Measurements from ENCODE around the gene JMJD4. TPM values are rescaled to one million over a fixed set of nuclear protein-coding genes. Genes with fewer than 3 reads are reported as not detected.

JMJD4 gene
- total RNA-seq, 1 donor from 2014 or later = 18.2 TPM

- H3K27me3 Mint-ChIP-seq (ENCODE audit: unreplicated experiment) = peaks cover 3% of the 10 kb centered on the region
- peaks cover 3% of the 10 kb centered on the region for H3K36me3 Mint-ChIP-seq (ENCODE audit: unreplicated experiment)
- DNase-seq (ENCODE audit: extremely low spot score, unreplicated experiment) = no peak
- no peak overlapping the region for H3K4me3 Mint-ChIP-seq (ENCODE audit: unreplicated experiment)
- H3K9me3 Mint-ChIP-seq (ENCODE audit: unreplicated experiment) = no peaks in the 10 kb centered on the region
- no peak overlapping the region for H3K27ac Mint-ChIP-seq (ENCODE audit: unreplicated experiment)
- H3K4me1 Mint-ChIP-seq (ENCODE audit: unreplicated experiment) = peaks cover 33% of the 10 kb centered on the region
- TF ChIP-seq, protein P1, sequence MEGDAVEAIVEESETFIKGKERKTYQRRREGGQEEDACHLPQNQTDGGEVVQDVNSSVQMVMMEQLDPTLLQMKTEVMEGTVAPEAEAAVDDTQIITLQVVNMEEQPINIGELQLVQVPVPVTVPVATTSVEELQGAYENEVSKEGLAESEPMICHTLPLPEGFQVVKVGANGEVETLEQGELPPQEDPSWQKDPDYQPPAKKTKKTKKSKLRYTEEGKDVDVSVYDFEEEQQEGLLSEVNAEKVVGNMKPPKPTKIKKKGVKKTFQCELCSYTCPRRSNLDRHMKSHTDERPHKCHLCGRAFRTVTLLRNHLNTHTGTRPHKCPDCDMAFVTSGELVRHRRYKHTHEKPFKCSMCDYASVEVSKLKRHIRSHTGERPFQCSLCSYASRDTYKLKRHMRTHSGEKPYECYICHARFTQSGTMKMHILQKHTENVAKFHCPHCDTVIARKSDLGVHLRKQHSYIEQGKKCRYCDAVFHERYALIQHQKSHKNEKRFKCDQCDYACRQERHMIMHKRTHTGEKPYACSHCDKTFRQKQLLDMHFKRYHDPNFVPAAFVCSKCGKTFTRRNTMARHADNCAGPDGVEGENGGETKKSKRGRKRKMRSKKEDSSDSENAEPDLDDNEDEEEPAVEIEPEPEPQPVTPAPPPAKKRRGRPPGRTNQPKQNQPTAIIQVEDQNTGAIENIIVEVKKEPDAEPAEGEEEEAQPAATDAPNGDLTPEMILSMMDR (IDR thresholded peaks at IDR 0.05) = no peak
These were observed 3.2 kb downstream of the JMJD4 start for GRCh38 chr1:227731696-227732585.

- H3K27me3 Mint-ChIP-seq (ENCODE audit: unreplicated experiment) = peaks cover 8% of the 10 kb centered on the region
- H3K4me1 Mint-ChIP-seq (ENCODE audit: unreplicated experiment) = peaks cover 31% of the 10 kb centered on the region
- no peaks in the 10 kb centered on the region for H3K9me3 Mint-ChIP-seq (ENCODE audit: unreplicated experiment)
- TF ChIP-seq, protein P1 (IDR thresholded peaks at IDR 0.05) = no peak
- no peak overlapping the region for H3K27ac Mint-ChIP-seq (ENCODE audit: unreplicated experiment)
- H3K4me3 Mint-ChIP-seq (ENCODE audit: unreplicated experiment) = no peak overlapping the region
- DNase-seq (ENCODE audit: extremely low spot score, unreplicated experiment) = no peak
- H3K36me3 Mint-ChIP-seq (ENCODE audit: unreplicated experiment) = peaks cover 3% of the 10 kb centered on the region
These were observed 3.8 kb downstream of the JMJD4 start for GRCh38 chr1:227731241-227731677.

GRCh38 chr1:227730630-227731151 lies 4.4 kb downstream of the JMJD4 start:
- Mint-ChIP-seq H3K9me3 (ENCODE audit: unreplicated experiment) (no peaks in the 10 kb centered on the region), H3K4me3 (ENCODE audit: unreplicated experiment) (no peak overlapping the region)

GRCh38 chr1:227729881-227730629 lies 5.0 kb downstream of the JMJD4 start:
- TF ChIP-seq, protein P1 (IDR thresholded peaks at IDR 0.05) = peak; percentile 66
- Mint-ChIP-seq H3K4me1 (ENCODE audit: unreplicated experiment) (peaks cover 27% of the 10 kb centered on the region), H3K27ac (ENCODE audit: unreplicated experiment) (no peak overlapping the region), H3K4me3 (ENCODE audit: unreplicated experiment) (peak overlapping the region; percentile 17), H3K36me3 (ENCODE audit: unreplicated experiment) (peaks cover 3% of the 10 kb centered on the region), H3K9me3 (ENCODE audit: unreplicated experiment) (no peaks in the 10 kb centered on the region), H3K27me3 (ENCODE audit: unreplicated experiment) (peaks cover 8% of the 10 kb centered on the region)
- DNase-seq (ENCODE audit: extremely low spot score, unreplicated experiment) = no peak

More at GRCh38 chr1:227730630-227731151, 4.4 kb downstream of the JMJD4 start:
- H3K27me3 Mint-ChIP-seq (ENCODE audit: unreplicated experiment) = peaks cover 8% of the 10 kb centered on the region
- H3K27ac Mint-ChIP-seq (ENCODE audit: unreplicated experiment) = no peak overlapping the region
- TF ChIP-seq, protein P1 (IDR thresholded peaks at IDR 0.05) = no peak
- H3K36me3 Mint-ChIP-seq (ENCODE audit: unreplicated experiment) = peaks cover 3% of the 10 kb centered on the region
- H3K4me1 Mint-ChIP-seq (ENCODE audit: unreplicated experiment) = peaks cover 27% of the 10 kb centered on the region
- DNase-seq (ENCODE audit: extremely low spot score, unreplicated experiment) = no peak

Measured in osteocyte (in vitro differentiated cells).